Measurements from ENCODE around the gene TIPRL.

- TF ChIP-seq CTCF (IDR thresholded peaks at IDR 0.05), result no peak
- TF ChIP-seq POLR2A (IDR thresholded peaks at IDR 0.05), result no peak
These were observed 40.6 kb upstream of the TIPRL start for GRCh38 chr1:168138134-168138533.
